Activated T-helper 1 cell treated with anti-CD3 and anti-CD28 coated beads, Interleukin-2, amount 50 U/mL, for 16 hours (primary cell): ENCODE measurements around the gene KLK7.
"Not testable (repeated sequence)": the region's sequence is repeated elsewhere in the genome, so short reads cannot be mapped to it uniquely, and the experiment has no call there.

Experiments
- DNase-seq, 2 donors: peaks; one replicate each; pipeline ENCODE4 v3.0.0-alpha.2; 2020; ENCODE audit warnings: low read depth in 1 of 2, low spot score in 1 of 2

The KLK7 gene

DNA sequence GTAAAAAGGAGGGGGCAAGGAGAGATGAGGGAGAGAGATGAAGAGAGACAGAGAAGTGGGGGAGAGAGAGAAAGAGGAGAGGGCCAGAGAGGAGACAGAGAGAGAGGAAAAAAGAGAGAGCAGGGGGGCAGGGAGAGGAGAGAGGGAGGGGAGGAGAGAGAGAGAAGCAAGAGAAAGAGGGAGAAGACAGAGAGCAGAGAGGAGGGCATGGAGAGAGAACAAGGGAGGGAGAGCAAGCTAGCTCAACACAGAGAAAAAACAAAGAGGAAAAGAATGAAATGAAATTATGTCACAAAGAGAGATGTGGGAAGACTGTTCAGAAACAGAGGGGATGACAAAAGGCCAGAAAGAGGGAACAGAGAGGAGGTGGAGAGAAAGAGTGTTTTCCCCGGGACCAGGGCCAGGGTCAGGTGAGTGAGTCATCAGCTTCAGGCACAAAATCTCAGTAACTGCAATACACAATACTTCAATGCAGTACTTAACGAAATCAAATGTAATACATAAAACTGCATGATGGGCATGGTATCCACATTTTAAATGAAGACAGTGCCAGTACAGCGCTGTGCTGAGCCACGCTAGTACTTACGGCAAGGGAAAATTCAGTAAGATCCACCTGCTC lies 4.8 kb downstream of the KLK7 start:
- DNase-seq = no peak

- no peak for DNase-seq
Measured at GRCh38 chr19:50977626-50978025, 6.1 kb downstream of the KLK7 start.

- no peak for DNase-seq
Measured at GRCh38 chr19:50975766-50976165, 8.0 kb downstream of the KLK7 start.

GRCh38 chr19:50974702-50975556 lies 8.8 kb downstream of the KLK7 start:
- no peak for DNase-seq

- no peak for DNase-seq
Measured at GRCh38 chr19:50972795-50973376, 10.8 kb downstream of the KLK7 start.

- DNase-seq = not testable (repeated sequence)
Measured at GRCh38 chr19:50969810-50970209, 13.9 kb downstream of the KLK7 start.

DNA sequence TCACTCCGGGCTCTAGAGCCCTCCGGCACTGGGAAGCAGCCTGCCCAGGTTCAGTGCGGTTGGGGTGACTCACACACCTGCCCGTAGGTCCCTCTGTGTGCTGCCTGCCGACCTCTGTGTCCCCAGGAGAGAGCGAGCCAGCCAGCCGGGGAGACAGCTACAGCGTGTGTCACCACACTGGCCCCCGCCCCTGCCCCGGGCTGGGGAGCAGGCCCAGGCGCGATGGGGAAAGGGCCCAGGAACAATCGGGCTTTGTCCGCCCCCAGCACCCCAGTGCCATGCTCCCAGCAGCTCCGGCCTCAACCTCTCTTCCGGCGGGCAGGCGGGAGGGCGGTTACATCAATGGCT lies 14.3 kb downstream of the KLK7 start, which contains the start of gene KLK6:
KLK6 (minus strand) TSS at position 179 of the 348 bp plus-strand sequence. CDS start 1,487 bp downstream, outside the sequence.
- DNase-seq = no peak

DNA sequence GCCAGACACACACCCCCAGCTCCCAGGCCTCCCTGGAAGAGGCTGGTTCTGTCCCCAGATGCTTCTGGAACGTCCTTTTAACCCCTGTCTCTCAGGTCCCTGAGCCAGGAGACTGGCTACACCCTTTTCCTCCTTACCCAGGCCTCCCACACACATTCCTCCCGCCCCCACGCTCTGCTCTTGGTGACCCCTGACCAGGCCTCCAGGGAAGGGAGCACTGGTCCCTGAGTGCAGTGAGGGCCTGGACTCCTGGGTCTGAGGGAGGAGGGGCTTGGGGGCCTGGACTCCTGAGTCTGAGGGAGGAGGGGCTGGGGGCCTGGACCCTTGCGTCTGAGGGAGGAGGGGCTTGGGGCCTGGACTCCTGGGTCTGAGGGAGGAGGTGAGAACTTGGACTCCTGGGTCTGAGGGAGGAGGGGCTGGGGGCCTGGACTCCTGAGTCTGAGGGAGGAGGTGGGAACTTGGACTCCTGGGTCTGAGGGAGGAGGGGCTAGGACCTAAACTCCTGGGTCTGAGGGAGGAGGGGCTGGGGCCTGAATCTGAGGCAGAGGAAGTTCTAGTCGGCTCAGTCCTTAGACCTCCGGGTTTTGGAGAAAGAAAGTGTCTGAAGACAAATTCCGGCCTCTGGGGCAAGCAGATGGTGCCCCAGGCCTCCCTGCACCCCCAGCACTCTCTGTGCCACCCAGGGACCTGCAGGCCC lies 14.9 kb downstream of the KLK7 start:
- DNase-seq = no peak

DNA sequence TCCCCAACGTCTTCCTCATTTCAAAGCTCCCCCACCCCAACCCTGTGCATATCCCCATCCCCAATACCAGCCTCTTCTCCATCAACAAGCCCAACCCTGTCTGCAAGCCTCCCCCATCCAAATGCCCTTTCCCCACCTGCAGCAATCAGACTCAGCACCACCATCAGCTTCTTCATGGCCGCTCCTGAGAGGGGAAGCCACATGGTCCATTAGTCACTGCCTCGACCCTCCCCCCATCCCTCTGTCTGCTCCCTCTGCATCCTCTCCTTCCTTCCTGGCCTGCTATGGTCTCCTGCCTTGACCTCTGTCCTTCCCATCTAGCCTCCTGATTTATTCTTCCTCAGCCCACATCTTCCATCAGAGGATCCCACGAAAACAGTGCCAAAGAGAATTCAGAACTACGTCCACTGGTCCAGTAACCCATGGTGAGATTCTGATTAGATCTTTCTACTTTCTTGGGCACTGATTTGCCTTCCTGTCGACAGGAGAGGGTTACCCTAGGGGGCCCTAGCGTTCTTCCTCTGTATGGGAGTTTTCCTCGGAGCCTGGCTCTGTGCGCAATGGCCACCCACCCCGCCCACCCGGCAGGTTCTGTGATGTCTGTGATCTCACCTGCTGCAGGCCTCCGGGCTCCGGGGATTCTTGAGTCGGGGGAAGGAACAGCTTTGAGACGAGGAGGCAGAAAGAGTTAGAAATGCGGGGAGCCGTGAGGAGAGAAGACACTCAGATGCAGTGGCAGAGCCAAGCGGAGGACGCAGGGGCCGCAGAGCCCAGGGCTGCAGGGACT lies 15.6 kb downstream of the KLK7 start:
- DNase-seq = no peak

- no peak for DNase-seq
Measured at GRCh38 chr19:50964266-50964665, 19.5 kb downstream of the KLK7 start.

DNA sequence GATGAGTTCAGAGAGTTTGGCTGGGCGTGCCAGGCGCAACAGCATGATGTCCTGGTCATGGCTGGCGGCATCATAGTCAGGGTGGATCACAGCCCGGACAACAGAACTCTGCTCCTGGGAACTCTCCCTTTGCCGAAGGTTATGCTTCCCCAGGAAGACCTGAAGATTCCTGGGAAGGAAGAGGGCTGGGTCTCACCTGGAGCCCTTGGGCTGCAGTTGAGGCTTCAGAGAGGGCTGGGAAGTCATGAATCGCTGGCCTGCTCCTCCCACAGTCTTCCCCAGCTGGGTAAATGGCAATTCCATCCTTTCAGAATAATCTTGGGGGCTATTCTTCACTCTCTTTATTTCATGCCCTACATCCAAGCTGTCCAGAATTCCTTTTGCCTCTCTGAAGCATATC lies 20.3 kb downstream of the KLK7 start:
- DNase-seq = no peak

- DNase-seq = no peak
Measured at GRCh38 chr19:50962245-50962644, 21.5 kb downstream of the KLK7 start.

DNA sequence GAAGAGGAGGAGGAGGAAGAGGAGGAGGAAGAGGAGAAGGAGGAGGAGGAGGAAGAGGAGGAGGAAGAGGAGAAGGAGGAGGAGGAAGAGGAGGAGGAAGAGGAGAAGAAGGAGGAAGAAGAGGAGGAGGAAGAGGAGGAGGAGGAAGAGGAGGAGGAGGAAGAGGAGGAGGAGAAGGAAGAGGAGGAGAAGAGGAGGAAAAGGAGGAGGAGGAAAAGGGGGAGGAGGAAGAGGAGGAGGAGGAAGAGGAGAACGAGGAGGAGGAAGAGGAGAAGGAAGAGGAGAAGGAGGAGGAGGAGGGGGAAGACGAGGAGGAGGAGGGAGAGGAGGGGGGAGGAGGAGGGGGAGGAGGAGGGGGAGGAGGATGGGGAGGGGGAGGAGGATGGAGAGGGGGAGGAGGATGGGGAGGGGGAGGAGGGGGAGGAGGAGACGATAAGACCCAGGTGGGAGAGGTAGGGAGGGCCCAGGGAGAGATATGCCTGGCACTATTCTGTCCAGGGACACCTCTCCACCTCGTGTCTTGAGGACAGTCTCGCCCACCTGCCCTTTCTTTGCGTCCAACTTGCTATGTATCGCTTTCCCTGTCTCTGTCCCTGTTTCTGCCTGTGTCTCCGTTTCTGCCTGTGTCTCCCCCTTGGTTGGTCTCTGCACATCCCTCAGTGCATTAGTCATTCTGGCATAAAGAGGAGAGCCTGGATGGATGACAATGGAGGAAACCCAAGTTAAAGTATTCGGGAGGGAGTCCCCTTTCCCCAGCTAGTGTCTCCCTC lies 23.8 kb downstream of the KLK7 start:
- no peak for DNase-seq

- DNase-seq = no peak
Measured at GRCh38 chr19:50957587-50957986, 26.1 kb downstream of the KLK7 start.

DNA sequence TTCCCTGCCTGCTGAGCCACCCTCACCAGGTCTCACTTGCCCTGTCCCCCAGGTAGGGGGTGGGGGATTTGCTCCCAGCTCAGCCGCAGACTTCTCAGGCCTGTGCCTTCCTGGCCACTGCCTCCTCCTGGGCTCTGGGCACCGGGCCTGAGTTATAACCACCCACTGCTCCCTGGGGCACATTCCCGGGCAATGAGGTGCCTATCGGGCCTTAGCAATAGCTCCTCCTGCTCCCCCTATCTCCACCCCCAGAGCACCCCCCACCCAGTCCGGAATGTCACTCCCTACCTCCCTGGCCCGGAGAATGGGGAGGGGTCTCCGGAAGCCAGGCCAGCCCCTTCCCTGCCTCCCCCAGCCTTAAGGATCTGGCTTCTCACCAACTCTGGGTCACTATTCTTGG lies 30.8 kb downstream of the KLK7 start, which contains the start of gene KLK5:
KLK5 (minus strand) TSS at position 129 of the 400 bp plus-strand sequence. CDS start 381 bp downstream, outside the sequence.
- DNase-seq = no peak

DNA sequence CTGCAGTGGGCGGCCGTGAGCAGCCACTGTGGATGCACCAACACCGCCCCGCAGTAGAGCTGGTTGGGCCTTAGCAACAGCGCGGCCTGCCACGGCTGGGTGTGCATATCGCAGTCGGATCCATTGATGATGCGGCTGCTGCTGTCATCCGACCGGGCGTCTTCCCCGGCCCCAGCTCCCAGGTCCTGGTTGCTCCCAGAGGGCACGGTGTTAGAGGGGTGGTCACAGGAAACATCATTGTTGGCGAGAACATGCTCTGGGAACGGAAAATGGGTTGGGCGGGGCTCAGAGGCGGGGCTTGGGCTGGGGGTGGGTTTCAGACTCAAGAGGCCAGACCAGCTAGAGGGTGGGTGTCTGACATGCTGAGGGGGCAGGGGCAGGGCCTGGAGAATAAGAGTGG lies 33.9 kb downstream of the KLK7 start:
- DNase-seq = no peak

GRCh38 chr19:50947123-50947522 lies 36.6 kb downstream of the KLK7 start:
- DNase-seq = no peak

- no peak for DNase-seq
Measured at GRCh38 chr19:50944795-50945194, 38.9 kb downstream of the KLK7 start.

GRCh38 chr19:50943074-50943828 lies 40.5 kb downstream of the KLK7 start:
- no peak for DNase-seq
